HepG2 (cell line): ENCODE data around the gene CENPO. TPM values are rescaled to one million over a fixed set of nuclear protein-coding genes. Genes with fewer than 3 reads are reported as not detected.
"Not testable (repeated sequence)": the region's sequence is repeated elsewhere in the genome, so short reads cannot be mapped to it uniquely, and the experiment has no call there.

Experiments
- ATAC-seq: fragments of 200-7000 bp; cut with Tn5 transposase; 3 replicates; pipeline ENCODE4 v1.9.1; 2020; ENCODE audit warnings: mild to moderate bottlenecking, moderate library complexity
- BruUV-seq: library from RNA; stranded (reverse); fragments of 400-500 nt; replicated peaks from 2 replicates; lab custom pipeline; 2021; lab: Mats Ljungman, UMichigan
- CTCF ChIA-PET: fragments of 300-600 bp; formaldehyde crosslinking; extraction: SDS; loops from one replicate; lab custom pipeline; 2021; ENCODE audit warnings: low total read pairs, inconsistent platforms, low intra/inter-chr PET ratio; lab: Yijun Ruan, JAX
- POLR2A ChIA-PET: fragments of 350-600 bp; sonication (Branson Sonifier 250); formaldehyde crosslinking; loops from one replicate; lab custom pipeline; 2020; ENCODE audit warnings: antibody characterized with exemption, inconsistent platforms; lab: Yijun Ruan, JAX
- DNase-seq: peaks from one replicate; pipeline ENCODE4 v3.0.0-alpha.2; 2015; ENCODE audit warnings: low spot score
- FAIRE-seq: peaks from 3 replicates; lab custom pipeline; 2011; peaks lifted over from hg19 to GRCh38; lab: Jason Lieb, UNC
- H2AFZ ChIP-seq: one replicate; pipeline ENCODE4 v1.6.1; 2011; ENCODE audit warnings: low read length, inconsistent platforms
- H3K27ac ChIP-seq: fragments of 300-600 bp; 3 replicates; pipeline ENCODE4 v1.8.0; 2011; ENCODE audit warnings: mixed run types, mild to moderate bottlenecking, mixed read lengths, low read length, inconsistent platforms; ENCODE audit not compliant: insufficient read depth; ENCODE audit errors: extremely low read length
- H3K27me3 ChIP-seq, 2 experiments: fragments of 200-600 bp in 1 of 2; 2 replicates in 1 of 2; 3 replicates in 1 of 2; pipeline versions ENCODE4 v1.6.0 to v1.8.0; 2011; ENCODE audit warnings: low read length in 2 of 2, mild to moderate bottlenecking in 2 of 2, moderate library complexity in 2 of 2, inconsistent platforms in 1 of 2; ENCODE audit not compliant: insufficient read depth in 2 of 2, control insufficient read depth in 1 of 2
- H3K36me3 ChIP-seq, 2 experiments: fragments of 200-600 bp in 1 of 2; replicated peaks in 1 of 2; 2 replicates in 1 of 2; 3 replicates in 1 of 2; pipeline versions ENCODE4 v1.5.1 to v1.8.0; 2011; ENCODE audit warnings: low read length in 2 of 2, inconsistent platforms in 1 of 2; ENCODE audit not compliant: insufficient read depth in 2 of 2, control insufficient read depth in 1 of 2
- H3K4me1 ChIP-seq: 2 replicates; pipeline ENCODE4 v1.5.1; 2012; ENCODE audit warnings: low read length, inconsistent platforms; ENCODE audit not compliant: insufficient read depth
- H3K4me2 ChIP-seq: 2 replicates; pipeline ENCODE4 v1.6.0; 2011; ENCODE audit warnings: low read depth, low read length, inconsistent platforms
- H3K4me3 ChIP-seq, 3 experiments: fragments of 200-600 bp in 1 of 3; sonication (generic), shearing (Covaris generic) in 1 of 3; replicated peaks in 1 of 3; 2 replicates each; pipeline ENCODE4 v1.5.1; 2011 to 2016; ENCODE audit warnings: low read length in 3 of 3, inconsistent platforms in 2 of 3, low read depth in 2 of 3, mild to moderate bottlenecking in 2 of 3, control low read depth in 1 of 3, mixed read lengths in 1 of 3; ENCODE audit not compliant: insufficient read depth in 1 of 3
- H3K79me2 ChIP-seq: one replicate; pipeline ENCODE4 v1.6.1; 2011; ENCODE audit warnings: low read length, inconsistent platforms; ENCODE audit not compliant: insufficient read depth
- H3K9ac ChIP-seq: 2 replicates; pipeline ENCODE4 v1.6.0; 2011; ENCODE audit warnings: mild to moderate bottlenecking, low read depth, low read length, inconsistent platforms; ENCODE audit not compliant: insufficient read depth
- H3K9me3 ChIP-seq: 2 replicates; pipeline ENCODE4 v1.5.1; 2012; ENCODE audit warnings: mild to moderate bottlenecking, low read length
- H4K20me1 ChIP-seq: 2 replicates; pipeline ENCODE4 v1.6.0; 2011; ENCODE audit warnings: inconsistent platforms, mild to moderate bottlenecking, low read length, moderate library complexity; ENCODE audit not compliant: insufficient read depth
- ATF7 ChIP-seq, 2 experiments: fragments of 450-650 bp in 1 of 2; sonication (generic) in 1 of 2; formaldehyde crosslinking in 1 of 2; IDR thresholded peaks; 2 replicates each; pipeline versions ENCODE4 v1.4.0 to v1.6.1; 2016 to 2020; ENCODE audit warnings: antibody characterized with exemption in 1 of 2, mild to moderate bottlenecking in 1 of 2, missing genetic modification reagents in 1 of 2
- CREB1 ChIP-seq, 2 experiments: fragments of 450-650 bp in 1 of 2; IDR thresholded peaks; 2 replicates each; pipeline ENCODE4 v1.6.1; 2016 to 2017; ENCODE audit warnings: control low read depth in 1 of 2, mild to moderate bottlenecking in 1 of 2, missing compliant biosample characterization in 1 of 2, missing genetic modification characterization in 1 of 2
- FOSL2 ChIP-seq: sonication (generic); formaldehyde crosslinking; IDR thresholded peaks from 2 replicates; pipeline ENCODE4 v1.4.0; 2020; ENCODE audit warnings: missing genetic modification reagents
- LCORL ChIP-seq, 2 experiments: fragments of 450-650 bp in 1 of 2; sonication (generic) in 1 of 2; formaldehyde crosslinking in 1 of 2; IDR thresholded peaks; 2 replicates each; pipeline versions ENCODE4 v1.5.0 to v1.6.1; 2017 to 2020; ENCODE audit warnings: antibody characterized with exemption in 1 of 2, missing genetic modification reagents in 1 of 2
- RXRB ChIP-seq: IDR thresholded peaks from 2 replicates; pipeline ENCODE4 v1.6.1; 2016; ENCODE audit warnings: borderline replicate concordance, missing genetic modification reagents, missing compliant biosample characterization
- TAF15 ChIP-seq: fragments of 200-400 bp; formaldehyde crosslinking; IDR thresholded peaks from one replicate; pipeline ENCODE4 v1.6.1; 2018; ENCODE audit warnings: mild to moderate bottlenecking, low read depth, low read length; ENCODE audit not compliant: poor library complexity, severe bottlenecking
- YEATS4 ChIP-seq: sonication (generic); formaldehyde crosslinking; IDR thresholded peaks from 2 replicates; pipeline ENCODE4 v1.4.0; 2020; ENCODE audit warnings: missing genetic modification reagents, borderline replicate concordance
- ZBTB3 ChIP-seq: sonication (generic); formaldehyde crosslinking; IDR thresholded peaks from 2 replicates; pipeline ENCODE4 v1.4.0; 2020; ENCODE audit warnings: low read depth, mild to moderate bottlenecking, moderate library complexity, missing genetic modification reagents, borderline replicate concordance
- ZBTB42 ChIP-seq: sonication (generic); formaldehyde crosslinking; IDR thresholded peaks from 2 replicates; pipeline ENCODE4 v1.5.0; 2020; ENCODE audit warnings: mild to moderate bottlenecking, missing genetic modification reagents
- ZC3H4 ChIP-seq: sonication (generic); formaldehyde crosslinking; IDR thresholded peaks from 2 replicates; pipeline ENCODE4 v1.4.0; 2020; ENCODE audit warnings: missing genetic modification reagents, borderline replicate concordance
- ZFP90 ChIP-seq: sonication (generic); formaldehyde crosslinking; IDR thresholded peaks from 2 replicates; pipeline ENCODE4 v1.8.0; 2022; ENCODE audit warnings: missing genetic modification reagents, mild to moderate bottlenecking, inconsistent platforms, borderline replicate concordance
- ZMAT5 ChIP-seq: sonication (generic); formaldehyde crosslinking; IDR thresholded peaks from 2 replicates; pipeline ENCODE4 v1.5.0; 2020; ENCODE audit warnings: mild to moderate bottlenecking, low read depth, missing genetic modification reagents, borderline replicate concordance
- ZNF263 ChIP-seq: sonication (generic); formaldehyde crosslinking; IDR thresholded peaks from 2 replicates; pipeline ENCODE4 v1.4.0; 2020; ENCODE audit warnings: missing genetic modification reagents
- ZNF547 ChIP-seq: sonication (generic); formaldehyde crosslinking; IDR thresholded peaks from 2 replicates; pipeline ENCODE4 v1.5.1; 2020; ENCODE audit warnings: mild to moderate bottlenecking, missing genetic modification reagents
- ZNF746 ChIP-seq: sonication (generic); formaldehyde crosslinking; IDR thresholded peaks from 2 replicates; pipeline ENCODE4 v1.8.0; 2022; ENCODE audit warnings: mild to moderate bottlenecking, missing genetic modification reagents
- ZNF879 ChIP-seq: sonication (generic); formaldehyde crosslinking; IDR thresholded peaks from 2 replicates; pipeline ENCODE4 v1.8.1; 2023; ENCODE audit warnings: missing genetic modification reagents
- ZUFSP ChIP-seq: sonication (generic); formaldehyde crosslinking; IDR thresholded peaks from 2 replicates; pipeline ENCODE4 v1.9.0; 2021; ENCODE audit warnings: missing genetic modification reagents, mild to moderate bottlenecking, borderline replicate concordance
- whole genome bisulfite sequencing: methylation state at CpG from one replicate; pipeline ENCODE4 v1.1.6; 2017; ENCODE audit warnings: low lambda C conversion rate; 5-methylcytosine and 5-hydroxymethylcytosine counted together
- in situ Hi-C: cut with HindIII; loops from 2 replicates; pipeline ENCODE4 v1.10.0; 2017; ENCODE audit warnings: low pct_unique_long_range_greater_than_20kb; ENCODE audit not compliant: extremely low pct_ligation_motif_present
- intact Hi-C: fragments of 100-400 bp; cut with micrococcal nuclease; formaldehyde crosslinking; loops from one replicate; pipeline ENCODE4 v1.10.0; 2022; ENCODE audit not compliant: unreplicated experiment
- polyA plus RNA-seq, 8 experiments: library from polyadenylated mRNA; depleted of rRNA in 3 of 8; stranded (reverse) in 7 of 8; unstranded in 1 of 8; fragments of >200 nt; fragmentation: Illumina TruSeq in 4 of 8; extraction: Trizol in 4 of 8; gene quantifications; 2 replicates each; pipeline versions ENCODE4 v1.2.1 to v1.2.3, GENCODE V29; 2011 to 2016; ENCODE audit warnings: low read depth in 4 of 8, missing spikeins in 1 of 8, mixed read lengths in 1 of 8; ENCODE audit not compliant: insufficient read depth in 1 of 8
- total RNA-seq, 5 experiments: library from RNA; depleted of rRNA; stranded (reverse); fragments of >200 nt; fragmentation: Illumina TruSeq; extraction: Trizol; gene quantifications; 2 replicates each; pipeline ENCODE4 v1.2.3, GENCODE V29; 2016; ENCODE audit warnings: low read depth in 1 of 5

CENPO gene
- total and polyA plus RNA-seq, 2 of the 13 experiments (the other 11 are each of a cell fraction or from before 2014, with no cell fraction given) = 19.7 to 35.5 TPM

- in situ Hi-C loops; H3K36me3 ChIP-seq; H4K20me1 ChIP-seq; FAIRE-seq; H3K4me2 ChIP-seq; ATAC-seq; BruUV-seq; H3K9ac ChIP-seq; DNase-seq; H3K27ac ChIP-seq; H3K4me3 ChIP-seq; H3K9me3 ChIP-seq; CTCF ChIA-PET; H2AFZ ChIP-seq; H3K79me2 ChIP-seq; POLR2A ChIA-PET; intact Hi-C loops; TF ChIP-seq CREB1 (CRISPR knock-in tag; IDR thresholded peaks at IDR 0.05): not testable (repeated sequence)
- TF ChIP-seq FOSL2 (CRISPR knock-in tag) (peak; percentile 35; the same call in 1 of the 2 replicates), CREB1 (IDR thresholded peaks at IDR 0.05) (peak; percentile 41; the same call in 1 of the 2 replicates)
- Histone ChIP-seq H3K27me3 (peaks cover 26 to 76% of the 10 kb centered on the region in 2 experiments), H3K4me1 (peaks cover 19% of the 10 kb centered on the region; the same call in 1 of the 2 replicates)
- WGBS = 8% methylated on average over 8 of the region's 8 CpGs
Observed at GRCh38 chr2:24835411-24835810, 42.2 kb downstream of the CENPO start.

- POLR2A ChIA-PET = no interaction called here
- no peak overlapping the region for H3K27ac ChIP-seq
Observed at GRCh38 chr2:24836206-24836605, 43.0 kb downstream of the CENPO start.

More at GRCh38 chr2:24836206-24836605, 43.0 kb downstream of the CENPO start:
- no TSS peak for BruUV-seq
- Histone ChIP-seq H3K9ac (no peak overlapping the region), H2AFZ (no peak overlapping the region), H3K36me3 (no peaks in the 10 kb centered on the region), H3K4me3 (no peak overlapping the region), H3K9me3 (no peaks in the 10 kb centered on the region), H4K20me1 (no peaks in the 10 kb centered on the region), H3K4me2 (no peak overlapping the region), H3K79me2 (no peaks in the 10 kb centered on the region), H3K27me3 (peaks cover 26 to 83% of the 10 kb centered on the region in 2 experiments), H3K4me1 (peaks cover 16% of the 10 kb centered on the region; the same call in 1 of the 2 replicates)
- WGBS = 40% methylated on average over 8 of the region's 8 CpGs
- TF ChIP-seq ZNF746 (CRISPR knock-in tag) (no peak), ZNF879 (no peak), TAF15 (no peak), ZNF547 (CRISPR knock-in tag) (no peak), ZFP90 (CRISPR knock-in tag) (no peak), ZUFSP (CRISPR knock-in tag) (no peak), ZBTB3 (CRISPR knock-in tag) (no peak), ATF7 (IDR thresholded peaks at IDR 0.05) (no peak), ATF7 (CRISPR knock-in tag; IDR thresholded peaks at IDR 0.05) (no peak), LCORL (IDR thresholded peaks at IDR 0.05) (no peak), LCORL (CRISPR knock-in tag; IDR thresholded peaks at IDR 0.05) (no peak), YEATS4 (CRISPR knock-in tag) (no peak), ZMAT5 (CRISPR knock-in tag) (no peak), ZNF263 (no peak), ZBTB42 (CRISPR knock-in tag) (no peak), ZC3H4 (no peak), RXRB (no peak)
- ATAC-seq (no peak), FAIRE-seq (no peak), DNase-seq (no peak)
- CTCF ChIA-PET = no interaction called here
- intact Hi-C loops (no loop called here), in situ Hi-C loops (no loop called here)
